SIG-M5 treated with dmso at 0.1 percent for 504 hours (cell line): ENCODE results near the gene PRAMEF20.

Source experiments
- DNase-seq: peaks from one replicate; lab custom pipeline; 2025; ENCODE audit not compliant: unreplicated experiment; lab: John Stamatoyannopoulos, UW

Gene PRAMEF20

GRCh38 chr1:13461977-13462376 is 51.7 kb downstream of the PRAMEF20 start:
- DNase-seq = no peak

GRCh38 chr1:13462682-13463081 is 52.4 kb downstream of the PRAMEF20 start:
- no peak for DNase-seq

GRCh38 chr1:13465515-13465914 is 55.3 kb downstream of the PRAMEF20 start:
- no peak for DNase-seq

- DNase-seq = peak; percentile 5
These were observed 59.1 kb downstream of the PRAMEF20 start for GRCh38 chr1:13469343-13469742.
